HG03064 (cell line): ENCODE results near the gene ZC3H7B.

Source experiments
- ATAC-seq: cut with Tn5 transposase; IDR thresholded peaks from one replicate; pipeline ENCODE4 v1.9.1; 2021; ENCODE audit warnings: low read depth; ENCODE audit not compliant: unreplicated experiment

Gene ZC3H7B

GRCh38 chr22:41350087-41350486 is 48.8 kb downstream of the ZC3H7B start:
- ATAC-seq = no peak

- no peak for ATAC-seq
Measured at GRCh38 chr22:41351011-41351410, 49.7 kb downstream of the ZC3H7B start.

GRCh38 chr22:41352058-41352457 is 50.7 kb downstream of the ZC3H7B start:
- ATAC-seq = no peak

- no peak for ATAC-seq
Measured at GRCh38 chr22:41353862-41354575, 52.7 kb downstream of the ZC3H7B start.

GRCh38 chr22:41354979-41355378 is 53.7 kb downstream of the ZC3H7B start:
- no peak for ATAC-seq

GRCh38 chr22:41355895-41356294 is 54.6 kb downstream of the ZC3H7B start:
- no peak for ATAC-seq

GRCh38 chr22:41356430-41357028 is 55.2 kb downstream of the ZC3H7B start:
- no peak for ATAC-seq

- ATAC-seq = no peak
Measured at GRCh38 chr22:41357191-41357590, 55.9 kb downstream of the ZC3H7B start.

- no peak for ATAC-seq
Measured at GRCh38 chr22:41358927-41359326, 57.6 kb downstream of the ZC3H7B start.

GRCh38 chr22:41359376-41359775 is 58.1 kb downstream of the ZC3H7B start:
- ATAC-seq = no peak

GRCh38 chr22:41360126-41360525 is 58.8 kb downstream of the ZC3H7B start:
- no peak for ATAC-seq

- ATAC-seq = no peak
Measured at GRCh38 chr22:41361716-41362310, 60.5 kb downstream of the ZC3H7B start.

- ATAC-seq = no peak
Measured at GRCh38 chr22:41362615-41363014, 61.3 kb downstream of the ZC3H7B start.

GRCh38 chr22:41364233-41364632 is 62.9 kb downstream of the ZC3H7B start:
- no peak for ATAC-seq

- ATAC-seq = no peak
Measured at GRCh38 chr22:41364955-41365354, 63.6 kb downstream of the ZC3H7B start.

- ATAC-seq = no peak
Measured at GRCh38 chr22:41365425-41365824, 64.1 kb downstream of the ZC3H7B start.

GRCh38 chr22:41366323-41367029 is 65.2 kb downstream of the ZC3H7B start:
- ATAC-seq = no peak

- ATAC-seq = no peak
Measured at GRCh38 chr22:41367039-41367679, 65.8 kb downstream of the ZC3H7B start.

GRCh38 chr22:41367680-41368542 is 66.6 kb downstream of the ZC3H7B start:
- ATAC-seq = no peak
